ENCODE results near the gene CXCL1.

GRCh38 chr4:73843369-73843768 is 25.8 kb upstream of the CXCL1 start:
- TF ChIP-seq POLR2A (IDR thresholded peaks at IDR 0.05) (no peak), CTCF (IDR thresholded peaks at IDR 0.05) (no peak)

Measured in tibial nerve (tissue), 3 donors.